Measurements from ENCODE around the gene ZNF184. TPM values are rescaled to one million over a fixed set of nuclear protein-coding genes. Genes with fewer than 3 reads are reported as not detected.

The ZNF184 gene
- total RNA-seq, 1 experiment from 2014 or later, result 10.2 TPM

DNA sequence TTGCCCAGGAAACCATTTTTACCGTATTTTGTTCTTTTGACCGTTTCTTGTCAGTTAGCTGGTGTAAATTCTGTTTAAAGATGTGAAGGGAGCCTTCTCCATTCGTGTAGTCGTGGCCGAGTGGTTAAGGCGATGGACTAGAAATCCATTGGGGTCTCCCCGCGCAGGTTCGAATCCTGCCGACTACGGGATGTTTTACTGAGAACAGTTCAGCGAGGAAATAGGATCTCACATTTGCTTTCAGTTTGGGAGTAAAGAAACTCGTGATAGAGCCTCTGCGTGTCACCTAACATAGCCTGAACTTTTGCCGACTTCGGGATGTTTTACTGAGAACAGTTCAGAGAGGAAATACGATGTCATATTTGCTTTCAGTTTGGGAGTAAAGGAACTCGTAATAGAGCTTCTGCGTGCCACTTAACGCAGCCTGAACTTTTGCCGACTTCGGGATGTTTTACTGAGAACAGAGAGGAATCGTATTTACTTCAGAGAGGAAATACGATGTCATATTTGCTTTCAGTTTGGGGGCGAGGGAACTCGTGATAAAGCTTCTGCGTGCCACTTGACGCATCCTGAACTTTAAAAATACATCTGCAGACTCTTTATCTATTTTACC lies 5.9 kb upstream of the ZNF184 start:
- TF ChIP-seq CTCF (conservative IDR thresholded peaks at IDR 0.05; ENCODE audit: low read depth, low read length) (no peak), EZH2phosphoT487 (IDR thresholded peaks at IDR 0.05; ENCODE audit: borderline replicate concordance, low read length) (no peak)
- ATAC-seq (peak; percentile 87), DNase-seq (peak; percentile 93)
- Histone ChIP-seq H3K9me2 (replicated peaks; ENCODE audit: low read length) (no peaks in the 10 kb centered on the region), H3F3A (ENCODE audit: low read length, unreplicated experiment) (no peaks in the 10 kb centered on the region), H3K79me2 (ENCODE audit: low read length) (no peaks in the 10 kb centered on the region), H2AFZ (ENCODE audit: low read length) (peak overlapping the region; percentile 91), H3K4me1 (ENCODE audit: insufficient read depth, low read length) (peaks cover 8% of the 10 kb centered on the region; the same call in 1 of the 2 replicates), H3K9me3 (ENCODE audit: low read length) (no peaks in the 10 kb centered on the region), H3K27ac (ENCODE audit: low read length) (peak overlapping the region; percentile 81), H3K4me3 (ENCODE audit: low read length) (peak overlapping the region; percentile 83), H3K4me2 (ENCODE audit: low read length) (peak overlapping the region; percentile 80), H3K9ac (ENCODE audit: low read length) (peak overlapping the region; percentile 76), H4K20me1 (ENCODE audit: low read length) (no peaks in the 10 kb centered on the region), H3K27me3 (ENCODE audit: low read length) (no peaks in the 10 kb centered on the region), H3K36me3 (ENCODE audit: low read depth, low read length) (no peaks in the 10 kb centered on the region)
- POLR2A ChIA-PET (ENCODE audit: unreplicated experiment), result no interaction called here
- intact Hi-C loops (cut with micrococcal nuclease), result loop anchor here (1.0 to 10.0 kb wide), 6 partner anchors 24 to 274 kb away; partner anchors contain the start of gene POM121L2
- CTCF ChIA-PET, result no interaction called here
- no TSS peak for BruUV-seq (replicated peaks)

DNA sequence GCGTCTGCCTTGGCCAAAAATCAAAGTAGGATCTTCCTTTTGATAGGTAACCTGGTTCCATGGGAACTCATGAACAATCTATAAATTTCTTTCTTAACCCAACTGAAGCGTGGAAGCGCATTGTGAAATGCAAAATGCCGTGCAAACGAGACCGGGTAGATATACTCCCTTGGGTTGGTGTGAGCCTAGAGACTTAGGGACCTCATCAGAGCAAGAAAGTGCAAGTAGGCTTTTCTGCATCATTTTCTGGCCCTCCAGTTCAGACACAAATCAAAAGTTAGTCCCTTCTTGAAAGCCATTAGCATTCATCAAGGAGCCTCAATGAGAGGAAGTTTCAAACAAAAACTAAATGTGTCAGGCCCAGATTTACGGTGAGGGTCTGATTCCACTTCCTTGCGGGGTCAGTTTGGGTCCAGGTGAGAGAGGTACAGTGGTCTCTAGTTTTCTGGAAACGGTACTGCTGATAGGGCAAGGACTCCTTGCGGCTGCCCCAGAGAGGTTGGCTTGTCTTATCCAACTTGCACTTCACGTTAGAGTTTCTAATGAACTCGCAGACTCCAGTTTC lies 5.3 kb upstream of the ZNF184 start:
- ChIA-PET POLR2A (ENCODE audit: unreplicated experiment) (no interaction called here), CTCF (no interaction called here)
- intact Hi-C loops (cut with micrococcal nuclease), result loop anchor here (2.0 to 10.0 kb wide), 4 partner anchors 41 to 275 kb away; no protein-coding TSS in a partner anchor
- peak overlapping the region; percentile 80 for H3K4me2 ChIP-seq (ENCODE audit: low read length)
- TF ChIP-seq CTCF (conservative IDR thresholded peaks at IDR 0.05; ENCODE audit: low read depth, low read length), result no peak
- no peak for TF ChIP-seq EZH2 (IDR thresholded peaks at IDR 0.05; ENCODE audit: low read length, unreplicated experiment)
- TF ChIP-seq EZH2phosphoT487 (IDR thresholded peaks at IDR 0.05; ENCODE audit: borderline replicate concordance, low read length), result no peak
- H3K27me3 ChIP-seq (ENCODE audit: low read length), result no peaks in the 10 kb centered on the region
- DNase-seq (peak; percentile 18), ATAC-seq (peak; percentile 12)
- TSS peak; percentile 73 for BruUV-seq (replicated peaks)
- H3K79me2 ChIP-seq (ENCODE audit: low read length), result no peaks in the 10 kb centered on the region
- no peaks in the 10 kb centered on the region for H3K36me3 ChIP-seq (ENCODE audit: low read depth, low read length)
- peaks cover 8% of the 10 kb centered on the region; the same call in 1 of the 2 replicates for H3K4me1 ChIP-seq (ENCODE audit: insufficient read depth, low read length)
- peak overlapping the region; percentile 91 for H2AFZ ChIP-seq (ENCODE audit: low read length)
- H4K20me1 ChIP-seq (ENCODE audit: low read length), result no peaks in the 10 kb centered on the region
- peak overlapping the region; percentile 76; the same call in 1 of the 2 replicates for H3K9ac ChIP-seq (ENCODE audit: low read length)
- H3K9me2 ChIP-seq (replicated peaks; ENCODE audit: low read length), result no peaks in the 10 kb centered on the region
- H3K9me3 ChIP-seq (ENCODE audit: low read length), result no peaks in the 10 kb centered on the region
- H3K27ac ChIP-seq (ENCODE audit: low read length), result peak overlapping the region; percentile 81
- no peaks in the 10 kb centered on the region for H3F3A ChIP-seq (ENCODE audit: low read length, unreplicated experiment)
- H3K4me3 ChIP-seq (ENCODE audit: low read length), result peak overlapping the region; percentile 83
